Hair follicle dermal papilla cell (primary cell): ENCODE measurements around the gene TRIM59. TPM values are rescaled to one million over a fixed set of nuclear protein-coding genes. Genes with fewer than 3 reads are reported as not detected.

ENCODE experiments used
- small RNA-seq: library from RNA; depleted of rRNA; stranded (forward); fragments of <200 nt; gene quantifications from one replicate; pipeline ENCODE3, GENCODE V24; 2012
- total RNA-seq: library from RNA; depleted of rRNA; stranded (reverse); fragments of >200 nt; gene quantifications from 2 replicates; pipeline ENCODE4 v1.2.3, GENCODE V29; 2012

Gene TRIM59
- 37.0 and 42.7 TPM in 2 replicates for total RNA-seq

GRCh38 chr3:160449636-160450598 is at the start of gene TRIM59:
TRIM59 (minus strand) TSS chr3:160449786; CDS start chr3:160439183, 10,603 bp downstream.

GRCh38 chr3:160399125-160400029 is 50.2 kb downstream of the TRIM59 start, which contains the start of the genes IFT80 and SMC4:
IFT80 (minus strand) TSS chr3:160399225; CDS start chr3:160384600, 14,625 bp downstream.
SMC4 (plus strand) TSS chr3:160399650; CDS start chr3:160400827, 1,177 bp downstream.

Small RNA genes lying within 50 kb of the gene (small RNA-seq; reads per million reads assigned to genes)
- 27,012 reads per million, percentile 100 among the genes with 10 or more reads in this experiment for gene MIR15B
- gene MIR16-2, result 107 reads per million, percentile 98 among the genes with 10 or more reads in this experiment
- not detected for gene RNU7-136P

Other genes starting within 250 kb of the TRIM59 start
- under 0.01 and 0.61 TPM in 2 replicates for gene C3orf80, start 224.4 kb downstream of the TRIM59 start, total RNA-seq
- 83.2 and 83.9 TPM in 2 replicates for gene IFT80, start 50.6 kb downstream of the TRIM59 start, total RNA-seq
- gene SMC4, start 50.1 kb downstream of the TRIM59 start, total RNA-seq, result 39.8 and 42.4 TPM in 2 replicates
- 44.1 and 45.5 TPM in 2 replicates for gene KPNA4, start 115.8 kb upstream of the TRIM59 start, total RNA-seq
- gene ARL14, start 227.4 kb upstream of the TRIM59 start, total RNA-seq, result not detected in 2 replicates